GM19193 (cell line): ENCODE data around the gene OR14K1.

Experiments used
- POLR2A ChIP-seq: IDR thresholded peaks from 4 replicates; pipeline ENCODE4 v1.6.1; 2011; ENCODE audit not compliant: insufficient read depth, insufficient read length; ENCODE audit errors: extremely low read depth

OR14K1 gene, protein sequence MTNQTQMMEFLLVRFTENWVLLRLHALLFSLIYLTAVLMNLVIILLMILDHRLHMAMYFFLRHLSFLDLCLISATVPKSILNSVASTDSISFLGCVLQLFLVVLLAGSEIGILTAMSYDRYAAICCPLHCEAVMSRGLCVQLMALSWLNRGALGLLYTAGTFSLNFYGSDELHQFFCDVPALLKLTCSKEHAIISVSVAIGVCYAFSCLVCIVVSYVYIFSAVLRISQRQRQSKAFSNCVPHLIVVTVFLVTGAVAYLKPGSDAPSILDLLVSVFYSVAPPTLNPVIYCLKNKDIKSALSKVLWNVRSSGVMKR

GRCh38 chr1:247738315-247738714 is at the start of gene OR14K1:
TSS of gene OR14K1 (plus strand) at chr1:247738615. CDS start at chr1:247738615, 0 bp downstream.
- TF ChIP-seq POLR2A = no peak

DNA sequence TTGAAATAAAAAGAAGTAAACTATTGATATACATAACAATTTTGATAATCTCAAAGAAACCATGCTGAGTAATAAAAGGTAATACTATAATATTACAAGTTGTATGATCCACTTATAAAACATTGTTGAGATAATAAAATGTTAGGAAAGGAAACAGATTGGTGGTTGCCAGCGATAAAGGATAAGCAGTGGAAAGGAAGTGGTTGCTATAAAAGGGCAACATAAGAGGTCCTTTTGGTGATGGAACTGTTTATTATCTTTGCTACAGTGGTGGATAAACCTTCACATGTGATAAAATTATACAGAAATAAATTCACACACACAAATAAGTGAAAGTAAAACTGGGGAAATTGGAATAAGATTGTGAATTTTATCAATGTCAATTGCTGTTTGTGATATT is 37.1 kb upstream of the OR14K1 start:
- no peak for TF ChIP-seq POLR2A

GRCh38 chr1:247713753-247714152 is 24.7 kb upstream of the OR14K1 start:
- no peak for TF ChIP-seq POLR2A

DNA sequence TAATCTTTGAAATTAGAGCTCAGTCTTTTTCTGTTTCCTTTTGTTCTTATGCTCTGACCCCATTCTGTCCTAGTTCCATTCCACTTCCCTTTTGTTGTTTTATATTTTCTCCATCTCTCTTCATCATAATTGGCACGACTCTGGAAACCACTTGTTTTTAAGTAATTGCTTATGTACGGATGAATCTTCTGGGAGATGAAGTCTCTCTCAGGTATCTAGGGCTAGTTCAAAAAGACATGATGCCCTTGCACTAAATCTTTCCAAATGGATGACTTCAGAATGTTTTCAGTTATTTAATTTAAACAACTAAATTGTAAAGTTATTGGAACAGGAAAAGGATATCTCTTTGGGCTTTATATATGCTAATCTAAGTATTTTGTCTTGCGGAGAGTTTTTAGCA is 21.9 kb upstream of the OR14K1 start, which contains the start of gene OR6F1:
OR6F1 (minus strand) TSS at position 101 of the 400 bp plus-strand sequence. CDS start 3,891 bp downstream, outside the sequence.
- TF ChIP-seq POLR2A = no peak

GRCh38 chr1:247721222-247721621 is 17.2 kb upstream of the OR14K1 start:
- TF ChIP-seq POLR2A = no peak

DNA sequence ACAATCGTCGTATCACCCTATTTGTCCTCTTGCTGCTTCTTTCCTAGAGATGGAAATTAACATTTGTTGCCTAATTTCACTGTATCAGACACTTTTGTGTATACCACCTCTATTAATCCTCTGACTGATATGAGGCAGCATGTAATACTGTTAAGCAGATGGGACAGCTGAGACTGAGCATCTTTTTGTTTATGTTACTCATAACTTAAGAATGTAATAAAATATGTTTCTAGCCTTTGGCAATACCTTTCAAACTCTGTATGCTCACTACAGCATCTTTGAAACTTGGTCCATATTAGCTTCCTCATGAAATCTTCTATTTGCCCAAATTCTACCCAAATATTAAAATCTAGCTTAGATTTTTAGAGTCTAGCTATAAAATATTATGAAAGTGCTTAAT is 2.3 kb downstream of the OR14K1 start:
- TF ChIP-seq POLR2A = no peak

DNA sequence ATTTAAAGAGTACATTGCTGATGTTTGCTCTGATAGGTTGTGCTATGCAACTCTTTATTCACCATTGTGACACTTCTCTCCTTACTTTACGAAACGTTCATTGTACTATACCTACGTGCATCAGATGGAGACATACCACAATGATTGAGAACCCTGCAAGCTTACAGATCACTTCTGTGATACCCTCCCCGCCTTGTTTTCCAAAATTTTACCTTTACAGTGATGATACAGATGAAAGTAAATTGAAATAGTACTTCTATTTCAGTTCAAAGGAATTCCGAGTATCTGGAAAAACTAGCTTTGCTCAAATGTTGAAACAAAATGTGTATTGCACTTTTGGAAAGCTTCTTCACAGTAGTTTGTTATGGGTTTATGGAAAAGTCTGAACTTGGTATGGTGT is 3.3 kb downstream of the OR14K1 start:
- no peak for TF ChIP-seq POLR2A

DNA sequence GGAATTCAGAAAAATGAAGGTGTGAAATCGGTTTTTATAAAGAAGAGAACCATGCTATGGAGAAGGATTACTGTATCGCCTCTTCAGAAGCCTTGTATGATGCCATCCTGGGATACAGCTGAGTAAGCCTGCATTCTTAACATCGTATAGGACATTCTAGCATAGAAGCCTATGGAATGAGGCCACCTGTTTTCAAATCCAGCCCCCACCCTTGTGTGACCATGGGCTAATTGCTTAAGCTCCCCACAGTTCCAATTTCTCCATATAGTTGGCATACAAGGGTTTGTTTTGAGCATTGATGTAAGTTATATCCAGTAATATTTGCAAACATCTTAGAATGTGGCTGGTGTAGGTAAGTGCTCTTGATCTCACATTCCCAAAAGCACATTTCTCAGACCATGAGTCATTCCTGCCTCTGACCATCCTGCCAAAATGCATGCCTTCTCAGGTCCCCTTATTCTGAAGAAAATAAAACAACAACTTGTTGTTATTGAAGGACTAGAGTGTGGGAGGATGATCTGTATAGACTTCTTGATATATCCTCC is 8.0 kb downstream of the OR14K1 start:
- no peak for TF ChIP-seq POLR2A

GRCh38 chr1:247747616-247748015 is 9.2 kb downstream of the OR14K1 start:
- no peak for TF ChIP-seq POLR2A

- no peak for TF ChIP-seq POLR2A
These were observed 9.6 kb downstream of the OR14K1 start, which contains the start of gene OR14A2 for GRCh38 chr1:247748041-247748440. TSS of gene OR14A2 (minus strand) at chr1:247748141.

DNA sequence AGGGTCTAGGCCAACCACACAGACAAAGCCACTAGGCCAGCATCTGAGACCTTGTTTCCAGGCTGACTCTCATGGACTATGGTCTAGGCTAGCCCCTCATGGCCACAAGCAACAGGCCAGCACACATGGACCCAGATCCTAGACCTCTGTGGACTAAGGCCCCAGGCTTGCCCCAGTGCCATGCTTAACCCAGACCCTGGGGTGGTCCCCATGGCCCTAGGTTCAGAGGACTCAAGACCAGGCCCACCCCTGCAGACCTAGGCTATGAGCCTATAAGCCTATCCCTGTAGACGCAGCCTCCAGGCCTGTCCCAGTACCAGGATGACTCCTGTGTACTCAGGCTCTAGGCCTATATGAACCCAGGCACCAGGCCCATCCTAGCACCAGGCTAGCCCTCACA is 11.5 kb downstream of the OR14K1 start:
- no peak for TF ChIP-seq POLR2A

DNA sequence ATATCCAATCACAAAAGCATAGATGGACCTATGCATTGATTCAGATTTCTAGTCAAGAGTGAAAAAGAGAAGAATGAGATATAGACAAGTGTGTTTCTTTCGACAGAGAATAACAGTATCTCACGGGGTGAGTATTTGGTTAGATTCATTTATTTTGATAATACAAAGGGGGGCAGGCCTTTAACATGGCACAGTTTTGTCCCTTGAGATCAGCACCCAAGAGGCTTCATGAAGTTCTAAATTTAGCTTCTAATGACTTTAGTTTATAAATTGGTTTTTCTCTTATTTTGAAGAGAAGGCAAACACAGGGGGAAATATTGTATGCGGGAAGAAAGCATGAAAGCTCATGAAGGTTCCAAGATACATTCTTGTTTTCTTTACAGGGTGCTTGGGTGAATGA is 22.0 kb downstream of the OR14K1 start, which contains the start of gene OR1C1:
OR1C1 (minus strand) TSS at position 101 of the 400 bp plus-strand sequence. CDS start 2,150 bp downstream, outside the sequence.
- TF ChIP-seq POLR2A = no peak

GRCh38 chr1:247769603-247770002 is 31.2 kb downstream of the OR14K1 start:
- no peak for TF ChIP-seq POLR2A
